Neural progenitor cell (in vitro differentiated cells): ENCODE results near the gene ZFHX3. TPM values are rescaled to one million over a fixed set of nuclear protein-coding genes. Genes with fewer than 3 reads are reported as not detected.

Experiments
- DNase-seq: peaks from one replicate; pipeline ENCODE4 v3.0.0-alpha.2; 2016; ENCODE audit warnings: low spot score
- H2AFZ ChIP-seq: fragments of 200-600 bp; sonication (generic); replicated peaks from 2 replicates; pipeline ENCODE4 v1.6.1; 2016; ENCODE audit warnings: antibody characterized with exemption
- H3F3A ChIP-seq: fragments of 200-600 bp; sonication (generic); 2 replicates; pipeline ENCODE4 v1.6.1; 2016; ENCODE audit warnings: antibody characterized with exemption, low read depth
- H3K27ac ChIP-seq: fragments of 200-600 bp; sonication (generic); 2 replicates; pipeline ENCODE4 v1.5.1; 2016; ENCODE audit warnings: mild to moderate bottlenecking
- H3K27me3 ChIP-seq: fragments of 200-600 bp; sonication (generic); 2 replicates; pipeline ENCODE4 v1.6.1; 2016; ENCODE audit warnings: mild to moderate bottlenecking, moderate library complexity
- H3K36me3 ChIP-seq: fragments of 200-600 bp; sonication (generic); 2 replicates; pipeline ENCODE4 v1.5.1; 2016
- H3K4me1 ChIP-seq: fragments of 200-600 bp; sonication (generic); 2 replicates; pipeline ENCODE4 v1.6.1; 2016; ENCODE audit warnings: mixed run types
- H3K4me2 ChIP-seq: fragments of 200-600 bp; sonication (generic); 2 replicates; pipeline ENCODE4 v1.6.1; 2016
- H3K4me3 ChIP-seq: fragments of 200-600 bp; sonication (generic); 2 replicates; pipeline ENCODE4 v1.5.1; 2016
- H3K79me2 ChIP-seq: fragments of 200-600 bp; sonication (generic); 2 replicates; pipeline ENCODE4 v1.6.1; 2016; ENCODE audit warnings: low read depth
- H3K9ac ChIP-seq: fragments of 200-600 bp; sonication (generic); 2 replicates; pipeline ENCODE4 v1.6.1; 2016
- H3K9me3 ChIP-seq: fragments of 200-600 bp; sonication (generic); 2 replicates; pipeline ENCODE4 v1.5.1; 2016; ENCODE audit warnings: low read depth
- H4K20me1 ChIP-seq: fragments of 200-600 bp; sonication (generic); 2 replicates; pipeline ENCODE4 v1.6.1; 2016; ENCODE audit warnings: low read depth
- H3K27ac Mint-ChIP-seq: 3 replicates; pipeline ENCODE4 v1.8.0; 2021; ENCODE audit warnings: mixed read lengths
- H3K27me3 Mint-ChIP-seq: 2 replicates; pipeline ENCODE4 v1.8.0; 2022; ENCODE audit warnings: low read depth, mild to moderate bottlenecking, inconsistent platforms, moderate library complexity, mixed read lengths; ENCODE audit not compliant: insufficient read depth
- H3K36me3 Mint-ChIP-seq: 3 replicates; pipeline ENCODE4 v1.8.0; 2021; ENCODE audit warnings: mixed read lengths
- H3K4me1 Mint-ChIP-seq: 3 replicates; pipeline ENCODE4 v1.8.0; 2021; ENCODE audit warnings: mixed read lengths
- H3K4me3 Mint-ChIP-seq: 3 replicates; pipeline ENCODE4 v1.8.0; 2021; ENCODE audit warnings: mild to moderate bottlenecking, moderate library complexity, mixed read lengths
- H3K9me3 Mint-ChIP-seq: 3 replicates; pipeline ENCODE4 v1.8.0; 2020; ENCODE audit warnings: mixed read lengths
- EZH2 ChIP-seq: fragments of 200-600 bp; sonication (generic); IDR thresholded peaks from 2 replicates; pipeline ENCODE4 v1.6.1; 2017; ENCODE audit warnings: antibody characterized with exemption, mild to moderate bottlenecking, moderate library complexity
- EZH2phosphoT487 ChIP-seq: fragments of 200-600 bp; sonication (generic); IDR thresholded peaks from 2 replicates; pipeline ENCODE4 v1.6.1; 2017; ENCODE audit warnings: antibody characterized with exemption
- total RNA-seq: library from RNA; depleted of rRNA; stranded (reverse); fragments of >200 nt; gene quantifications from 2 replicates; pipeline ENCODE4 v1.2.3, GENCODE V29; 2015; ENCODE audit warnings: low replicate concordance
- TF ChIP-seq, protein P1 (sequence below): fragments of 200-600 bp; sonication (generic); IDR thresholded peaks from 2 replicates; pipeline ENCODE4 v1.5.1; 2017; ENCODE audit warnings: antibody characterized with exemption, mild to moderate bottlenecking

The ZFHX3 gene
- total RNA-seq, 1 donor from 2014 or later, result 2.4 TPM

DNA sequence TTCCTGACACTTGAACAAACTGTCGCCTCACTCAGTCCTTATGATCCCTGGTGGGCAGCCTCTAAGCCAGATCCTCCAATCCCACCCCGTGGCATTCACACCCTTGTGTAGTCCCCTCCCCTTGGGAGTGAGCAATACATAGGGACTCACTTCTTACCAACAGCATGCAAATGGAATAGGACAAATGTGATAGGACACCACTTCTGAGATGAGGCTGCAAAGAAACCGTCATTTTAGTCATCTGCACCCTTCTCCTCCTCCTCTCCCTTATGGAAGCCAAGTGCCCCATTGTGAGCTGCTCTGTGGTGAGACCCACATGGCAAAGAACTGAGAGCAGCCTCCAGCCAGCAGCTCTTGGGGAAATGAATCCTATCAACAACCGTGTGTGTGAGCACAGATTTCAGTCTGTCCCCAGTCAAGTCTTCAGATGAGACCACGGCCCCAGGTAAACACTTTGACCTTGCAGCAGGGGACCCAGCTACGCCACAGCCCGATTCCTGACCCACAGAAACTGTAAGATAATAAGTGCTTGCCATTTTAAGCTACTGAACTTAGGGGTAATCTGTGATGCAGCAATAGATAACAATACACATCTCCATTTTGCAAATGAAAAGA is 46.9 kb downstream of the ZFHX3 start:
- Histone ChIP-seq H3K4me2 (no peak overlapping the region), H4K20me1 (no peaks in the 10 kb centered on the region), H3K4me3 (no peak overlapping the region), H3K36me3 (no peaks in the 10 kb centered on the region), H2AFZ (no peak overlapping the region), H3K4me1 (no peaks in the 10 kb centered on the region), H3K27me3 (no peaks in the 10 kb centered on the region), H3K9me3 (no peaks in the 10 kb centered on the region), H3F3A (no peaks in the 10 kb centered on the region), H3K27ac (no peak overlapping the region), H3K79me2 (no peaks in the 10 kb centered on the region), H3K9ac (no peak overlapping the region)
- no peak for DNase-seq
- peaks cover 28% of the 10 kb centered on the region for H3K4me1 Mint-ChIP-seq
- peak overlapping the region; percentile 52 for H3K4me3 Mint-ChIP-seq
- H3K36me3 Mint-ChIP-seq, result peaks cover 44% of the 10 kb centered on the region
- no peak for TF ChIP-seq EZH2phosphoT487
- TF ChIP-seq, protein P1, sequence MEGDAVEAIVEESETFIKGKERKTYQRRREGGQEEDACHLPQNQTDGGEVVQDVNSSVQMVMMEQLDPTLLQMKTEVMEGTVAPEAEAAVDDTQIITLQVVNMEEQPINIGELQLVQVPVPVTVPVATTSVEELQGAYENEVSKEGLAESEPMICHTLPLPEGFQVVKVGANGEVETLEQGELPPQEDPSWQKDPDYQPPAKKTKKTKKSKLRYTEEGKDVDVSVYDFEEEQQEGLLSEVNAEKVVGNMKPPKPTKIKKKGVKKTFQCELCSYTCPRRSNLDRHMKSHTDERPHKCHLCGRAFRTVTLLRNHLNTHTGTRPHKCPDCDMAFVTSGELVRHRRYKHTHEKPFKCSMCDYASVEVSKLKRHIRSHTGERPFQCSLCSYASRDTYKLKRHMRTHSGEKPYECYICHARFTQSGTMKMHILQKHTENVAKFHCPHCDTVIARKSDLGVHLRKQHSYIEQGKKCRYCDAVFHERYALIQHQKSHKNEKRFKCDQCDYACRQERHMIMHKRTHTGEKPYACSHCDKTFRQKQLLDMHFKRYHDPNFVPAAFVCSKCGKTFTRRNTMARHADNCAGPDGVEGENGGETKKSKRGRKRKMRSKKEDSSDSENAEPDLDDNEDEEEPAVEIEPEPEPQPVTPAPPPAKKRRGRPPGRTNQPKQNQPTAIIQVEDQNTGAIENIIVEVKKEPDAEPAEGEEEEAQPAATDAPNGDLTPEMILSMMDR, result no peak
- TF ChIP-seq EZH2, result no peak
- H3K27me3 Mint-ChIP-seq, result peaks cover 3% of the 10 kb centered on the region
- H3K9me3 Mint-ChIP-seq, result peaks cover 24% of the 10 kb centered on the region
- H3K27ac Mint-ChIP-seq, result peak overlapping the region; percentile 79

DNA sequence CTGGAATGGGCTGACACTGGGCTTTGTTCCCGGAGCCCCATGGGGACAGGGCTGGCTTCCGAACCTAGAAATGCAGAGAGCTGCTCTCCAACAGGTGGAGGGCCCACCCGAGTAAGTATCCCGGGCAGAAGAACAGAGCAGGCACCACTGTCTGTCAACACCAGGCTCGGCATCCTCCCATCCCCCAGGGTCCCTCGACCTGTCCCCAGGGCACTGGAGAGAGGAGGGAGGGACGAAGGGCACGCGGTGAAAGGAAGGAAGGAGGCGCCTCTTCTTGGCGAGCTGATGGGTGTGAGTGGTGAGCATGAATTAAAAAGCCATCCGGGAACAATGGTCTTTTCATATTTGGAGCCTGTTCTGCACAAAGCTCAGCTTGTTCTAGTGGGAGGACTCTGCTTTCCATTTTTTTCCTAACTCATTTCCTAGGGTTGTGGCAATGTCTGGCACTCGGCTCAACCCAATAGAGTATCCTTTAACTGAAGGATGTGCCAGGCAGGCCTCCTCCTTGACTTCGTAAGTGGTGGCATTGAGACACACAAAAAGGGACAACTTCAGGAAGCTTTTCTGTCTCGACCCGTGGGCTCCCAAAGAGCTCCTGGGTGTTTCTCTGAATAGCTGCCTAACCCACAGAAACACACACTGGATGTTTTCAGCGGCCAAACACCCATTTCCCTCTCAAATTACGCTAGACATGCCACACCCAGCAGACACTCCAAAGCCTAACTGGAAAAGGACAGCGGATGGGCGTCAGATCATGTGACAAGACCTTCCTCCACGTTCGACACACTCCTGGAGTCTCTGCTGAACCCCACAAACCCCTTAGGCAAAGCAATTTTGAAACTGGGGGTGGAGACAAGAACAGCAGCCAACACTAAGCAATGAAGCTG is 47.7 kb downstream of the ZFHX3 start:
- Histone ChIP-seq H3K79me2 (no peaks in the 10 kb centered on the region), H3K27me3 (no peaks in the 10 kb centered on the region), H3K4me1 (peaks cover 5% of the 10 kb centered on the region), H3K36me3 (no peaks in the 10 kb centered on the region), H3K9me3 (no peaks in the 10 kb centered on the region), H3K27ac (no peak overlapping the region), H3K9ac (no peak overlapping the region), H3K4me3 (no peak overlapping the region), H3F3A (peaks cover 4% of the 10 kb centered on the region), H4K20me1 (peaks cover 2% of the 10 kb centered on the region), H3K4me2 (no peak overlapping the region), H2AFZ (no peak overlapping the region)
- TF ChIP-seq EZH2 (no peak), EZH2phosphoT487 (no peak)
- TF ChIP-seq, protein P1, result no peak
- no peak overlapping the region for H3K4me3 Mint-ChIP-seq
- peaks cover 41% of the 10 kb centered on the region for H3K36me3 Mint-ChIP-seq
- H3K9me3 Mint-ChIP-seq, result peaks cover 22% of the 10 kb centered on the region
- H3K27me3 Mint-ChIP-seq, result peaks cover 3% of the 10 kb centered on the region
- peak overlapping the region; percentile 79 for H3K27ac Mint-ChIP-seq
- DNase-seq, result no peak
- peaks cover 34% of the 10 kb centered on the region for H3K4me1 Mint-ChIP-seq

DNA sequence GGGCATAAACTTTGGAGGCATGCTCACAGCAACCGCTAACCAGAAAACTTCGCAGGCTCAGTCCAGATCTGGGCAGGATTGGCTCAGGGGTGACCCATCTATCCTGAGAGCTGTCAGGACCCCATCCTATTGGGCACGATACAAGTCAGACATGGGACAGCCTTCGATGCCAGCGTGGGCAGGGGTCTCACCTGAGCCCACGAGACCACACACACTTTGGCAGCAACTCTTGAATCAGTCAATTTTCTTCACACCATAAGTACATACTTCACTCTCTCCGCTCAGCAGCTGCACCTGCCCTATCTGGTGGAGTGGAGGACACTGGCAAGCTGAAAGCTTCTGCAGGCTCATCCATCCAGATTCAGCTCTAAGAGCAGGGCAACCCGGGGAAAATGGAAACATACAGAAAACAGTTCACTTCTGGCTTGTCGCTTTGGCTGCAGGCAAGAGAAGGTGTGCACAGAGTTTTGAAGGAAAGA is 48.3 kb downstream of the ZFHX3 start:
- no peak overlapping the region for H3K4me3 ChIP-seq
- no peak overlapping the region for H3K27ac Mint-ChIP-seq
- no peak overlapping the region for H3K4me2 ChIP-seq
- peaks cover 41% of the 10 kb centered on the region for H3K4me1 Mint-ChIP-seq
- no peaks in the 10 kb centered on the region for H3K27me3 ChIP-seq
- no peak overlapping the region for H3K9ac ChIP-seq
- TF ChIP-seq, protein P1, result no peak
- TF ChIP-seq EZH2 (no peak), EZH2phosphoT487 (no peak)
- H3K4me1 ChIP-seq, result peaks cover 12% of the 10 kb centered on the region
- no peak overlapping the region for H3K27ac ChIP-seq
- no peaks in the 10 kb centered on the region for H3K9me3 ChIP-seq
- peaks cover 11% of the 10 kb centered on the region for H3F3A ChIP-seq
- H3K36me3 ChIP-seq, result no peaks in the 10 kb centered on the region
- no peak overlapping the region for H2AFZ ChIP-seq
- peaks cover 3% of the 10 kb centered on the region for H3K27me3 Mint-ChIP-seq
- peaks cover 21% of the 10 kb centered on the region for H3K9me3 Mint-ChIP-seq
- peaks cover 37% of the 10 kb centered on the region for H3K36me3 Mint-ChIP-seq
- peaks cover 8% of the 10 kb centered on the region for H4K20me1 ChIP-seq
- no peak overlapping the region for H3K4me3 Mint-ChIP-seq
- no peaks in the 10 kb centered on the region for H3K79me2 ChIP-seq
- DNase-seq, result no peak
